ENCODE measurements around the gene PRKG1.

DNA sequence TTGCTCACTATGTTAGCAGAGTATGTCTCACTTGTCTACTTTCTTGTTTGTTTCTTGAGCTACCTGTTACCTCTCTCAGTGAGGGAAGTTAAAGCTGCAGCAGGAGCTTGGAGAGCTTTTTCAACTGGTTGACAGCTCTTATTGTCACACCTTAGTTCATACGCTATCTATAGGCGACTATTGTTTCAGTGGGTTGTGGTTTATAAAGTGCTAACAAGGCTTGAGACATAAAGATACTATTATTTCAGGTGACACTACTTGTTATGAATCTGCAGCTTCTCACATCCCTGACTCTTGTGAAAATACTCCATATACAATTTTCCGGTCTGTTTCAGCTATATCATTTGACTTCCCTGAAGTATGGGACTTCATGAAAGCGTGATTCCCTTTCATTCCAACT lies 457.8 kb downstream of the PRKG1 start:
- TF ChIP-seq, protein P1, sequence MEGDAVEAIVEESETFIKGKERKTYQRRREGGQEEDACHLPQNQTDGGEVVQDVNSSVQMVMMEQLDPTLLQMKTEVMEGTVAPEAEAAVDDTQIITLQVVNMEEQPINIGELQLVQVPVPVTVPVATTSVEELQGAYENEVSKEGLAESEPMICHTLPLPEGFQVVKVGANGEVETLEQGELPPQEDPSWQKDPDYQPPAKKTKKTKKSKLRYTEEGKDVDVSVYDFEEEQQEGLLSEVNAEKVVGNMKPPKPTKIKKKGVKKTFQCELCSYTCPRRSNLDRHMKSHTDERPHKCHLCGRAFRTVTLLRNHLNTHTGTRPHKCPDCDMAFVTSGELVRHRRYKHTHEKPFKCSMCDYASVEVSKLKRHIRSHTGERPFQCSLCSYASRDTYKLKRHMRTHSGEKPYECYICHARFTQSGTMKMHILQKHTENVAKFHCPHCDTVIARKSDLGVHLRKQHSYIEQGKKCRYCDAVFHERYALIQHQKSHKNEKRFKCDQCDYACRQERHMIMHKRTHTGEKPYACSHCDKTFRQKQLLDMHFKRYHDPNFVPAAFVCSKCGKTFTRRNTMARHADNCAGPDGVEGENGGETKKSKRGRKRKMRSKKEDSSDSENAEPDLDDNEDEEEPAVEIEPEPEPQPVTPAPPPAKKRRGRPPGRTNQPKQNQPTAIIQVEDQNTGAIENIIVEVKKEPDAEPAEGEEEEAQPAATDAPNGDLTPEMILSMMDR (IDR thresholded peaks at IDR 0.05): no peak
- TF ChIP-seq POLR2A (IDR thresholded peaks at IDR 0.05): no peak
